ENCODE results near the gene CEP152.
A peak's percentile ranks its signal among the peaks of the same experiment; 100 is the strongest.

CEP152 gene

GRCh38 chr15:48785712-48786111, 25.2 kb downstream of the CEP152 start:
- no peak overlapping the region for H3K9ac ChIP-seq (ENCODE audit: insufficient read length)
- no peak for DNase-seq (ENCODE audit: low read depth, low spot score)
- H3K27ac ChIP-seq, result no peak overlapping the region
- H3K36me3 ChIP-seq (ENCODE audit: insufficient read depth, low read length), result peaks cover 72% of the 10 kb centered on the region
- H3K4me3 ChIP-seq, result no peak overlapping the region
- H3K9me3 ChIP-seq (ENCODE audit: low read depth, low read length), result no peaks in the 10 kb centered on the region
- TF ChIP-seq FOXP2 (optimal IDR thresholded peaks at IDR 0.05; ENCODE audit: control extremely low read depth, extremely low read length, insufficient read depth), result no peak
- TF ChIP-seq EZH2 (IDR thresholded peaks at IDR 0.05), result no peak
- TF ChIP-seq POLR2AphosphoS5 (IDR thresholded peaks at IDR 0.05; ENCODE audit: borderline replicate concordance, low read depth, low read length), result no peak

- DNase-seq (ENCODE audit: low read depth, low spot score), result no peak
- no peak overlapping the region for H3K27ac ChIP-seq
- H3K9me3 ChIP-seq (ENCODE audit: low read depth, low read length), result no peaks in the 10 kb centered on the region
- no peak overlapping the region for H3K9ac ChIP-seq (ENCODE audit: insufficient read length)
- TF ChIP-seq POLR2AphosphoS5 (IDR thresholded peaks at IDR 0.05; ENCODE audit: borderline replicate concordance, low read depth, low read length) (no peak), EZH2 (IDR thresholded peaks at IDR 0.05) (no peak), FOXP2 (optimal IDR thresholded peaks at IDR 0.05; ENCODE audit: control extremely low read depth, extremely low read length, insufficient read depth) (no peak)
- peaks cover 74% of the 10 kb centered on the region for H3K36me3 ChIP-seq (ENCODE audit: insufficient read depth, low read length)
- H3K4me3 ChIP-seq, result no peak overlapping the region
These were observed 25.7 kb downstream of the CEP152 start for GRCh38 chr15:48785195-48785594.

- Histone ChIP-seq H3K9ac (ENCODE audit: insufficient read length) (no peak overlapping the region), H3K4me3 (no peak overlapping the region), H3K27ac (no peak overlapping the region), H3K9me3 (ENCODE audit: low read depth, low read length) (no peaks in the 10 kb centered on the region), H3K36me3 (ENCODE audit: insufficient read depth, low read length) (peaks cover 74% of the 10 kb centered on the region)
- DNase-seq (ENCODE audit: low read depth, low spot score), result no peak
- TF ChIP-seq POLR2AphosphoS5 (IDR thresholded peaks at IDR 0.05; ENCODE audit: borderline replicate concordance, low read depth, low read length) (no peak), FOXP2 (optimal IDR thresholded peaks at IDR 0.05; ENCODE audit: control extremely low read depth, extremely low read length, insufficient read depth) (no peak), EZH2 (IDR thresholded peaks at IDR 0.05) (no peak)
These were observed 26.1 kb downstream of the CEP152 start for GRCh38 chr15:48784756-48785155.

DNA sequence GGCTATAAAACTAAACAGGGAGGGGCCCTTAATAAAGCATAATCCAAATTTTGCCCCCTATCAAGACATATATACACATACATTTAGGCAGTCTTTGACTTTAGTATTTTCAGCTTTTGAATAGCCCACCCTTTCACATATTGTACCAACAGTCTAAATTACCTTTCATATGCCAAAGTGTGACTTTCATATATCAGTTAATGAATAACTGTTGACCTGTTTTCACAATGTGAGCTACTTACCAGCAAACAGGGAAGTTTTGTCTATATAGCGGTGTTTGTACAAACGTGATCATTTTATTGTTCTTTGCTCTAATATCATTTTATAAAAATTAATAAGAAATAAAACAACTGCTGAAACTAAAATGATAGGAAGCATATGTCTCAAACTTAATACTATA, 28.0 kb downstream of the CEP152 start:
- no peak overlapping the region for H3K9ac ChIP-seq (ENCODE audit: insufficient read length)
- H3K27ac ChIP-seq, result no peak overlapping the region
- peaks cover 57% of the 10 kb centered on the region for H3K36me3 ChIP-seq (ENCODE audit: insufficient read depth, low read length)
- TF ChIP-seq EZH2 (IDR thresholded peaks at IDR 0.05) (no peak), POLR2AphosphoS5 (IDR thresholded peaks at IDR 0.05; ENCODE audit: borderline replicate concordance, low read depth, low read length) (no peak), FOXP2 (optimal IDR thresholded peaks at IDR 0.05; ENCODE audit: control extremely low read depth, extremely low read length, insufficient read depth) (no peak)
- no peaks in the 10 kb centered on the region for H3K9me3 ChIP-seq (ENCODE audit: low read depth, low read length)
- no peak for DNase-seq (ENCODE audit: low read depth, low spot score)
- no peak overlapping the region for H3K4me3 ChIP-seq

- H3K27ac ChIP-seq, result no peak overlapping the region
- H3K36me3 ChIP-seq (ENCODE audit: insufficient read depth, low read length), result peaks cover 57% of the 10 kb centered on the region
- no peaks in the 10 kb centered on the region for H3K9me3 ChIP-seq (ENCODE audit: low read depth, low read length)
- H3K9ac ChIP-seq (ENCODE audit: insufficient read length), result no peak overlapping the region
- no peak for TF ChIP-seq EZH2 (IDR thresholded peaks at IDR 0.05)
- no peak overlapping the region for H3K4me3 ChIP-seq
- no peak for DNase-seq (ENCODE audit: low read depth, low spot score)
These were observed 29.3 kb downstream of the CEP152 start for GRCh38 chr15:48781481-48782081.

GRCh38 chr15:48781017-48781416, 29.9 kb downstream of the CEP152 start:
- Histone ChIP-seq H3K4me3 (no peak overlapping the region), H3K9me3 (ENCODE audit: low read depth, low read length) (no peaks in the 10 kb centered on the region), H3K9ac (ENCODE audit: insufficient read length) (no peak overlapping the region), H3K36me3 (ENCODE audit: insufficient read depth, low read length) (peaks cover 57% of the 10 kb centered on the region), H3K27ac (no peak overlapping the region)
- TF ChIP-seq FOXP2 (optimal IDR thresholded peaks at IDR 0.05; ENCODE audit: control extremely low read depth, extremely low read length, insufficient read depth) (no peak), EZH2 (IDR thresholded peaks at IDR 0.05) (no peak), POLR2AphosphoS5 (IDR thresholded peaks at IDR 0.05; ENCODE audit: borderline replicate concordance, low read depth, low read length) (no peak)
- no peak for DNase-seq (ENCODE audit: low read depth, low spot score)

DNA sequence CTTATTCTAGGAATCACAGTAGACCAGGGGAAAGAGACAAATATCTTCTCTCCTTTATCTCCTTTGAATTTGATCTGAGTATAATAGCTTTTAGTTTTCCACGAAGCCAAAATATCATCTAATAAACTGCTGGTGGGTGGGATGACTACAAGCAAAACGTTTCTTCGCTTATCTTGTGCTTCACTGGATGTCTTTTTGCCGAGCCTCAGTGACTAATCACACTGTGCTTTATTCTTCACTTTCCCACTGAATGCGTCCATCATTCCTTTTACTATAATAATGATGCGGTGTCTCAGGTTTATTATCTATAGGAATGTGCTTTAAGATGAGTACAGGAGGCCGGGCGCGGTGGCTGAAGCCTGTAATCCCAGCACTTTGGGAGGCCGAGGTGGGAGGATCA, 32.5 kb downstream of the CEP152 start:
- Histone ChIP-seq H3K36me3 (ENCODE audit: insufficient read depth, low read length) (peaks cover 47% of the 10 kb centered on the region), H3K9me3 (ENCODE audit: low read depth, low read length) (no peaks in the 10 kb centered on the region), H3K9ac (ENCODE audit: insufficient read length) (no peak overlapping the region), H3K4me3 (no peak overlapping the region), H3K27ac (peak overlapping the region; percentile 71; the same call in 1 of the 2 replicates)
- no peak for DNase-seq (ENCODE audit: low read depth, low spot score)
- TF ChIP-seq FOXP2 (optimal IDR thresholded peaks at IDR 0.05; ENCODE audit: control extremely low read depth, extremely low read length, insufficient read depth), result no peak
- TF ChIP-seq POLR2AphosphoS5 (IDR thresholded peaks at IDR 0.05; ENCODE audit: borderline replicate concordance, low read depth, low read length), result no peak
- no peak for TF ChIP-seq EZH2 (IDR thresholded peaks at IDR 0.05)

GRCh38 chr15:48777645-48778330, 33.1 kb downstream of the CEP152 start:
- no peaks in the 10 kb centered on the region for H3K9me3 ChIP-seq (ENCODE audit: low read depth, low read length)
- H3K27ac ChIP-seq, result peak overlapping the region; percentile 71
- H3K4me3 ChIP-seq, result no peak overlapping the region
- no peak overlapping the region for H3K9ac ChIP-seq (ENCODE audit: insufficient read length)
- H3K36me3 ChIP-seq (ENCODE audit: insufficient read depth, low read length), result peaks cover 45% of the 10 kb centered on the region
- no peak for DNase-seq (ENCODE audit: low read depth, low spot score)
- TF ChIP-seq POLR2AphosphoS5 (IDR thresholded peaks at IDR 0.05; ENCODE audit: borderline replicate concordance, low read depth, low read length), result no peak
- no peak for TF ChIP-seq FOXP2 (optimal IDR thresholded peaks at IDR 0.05; ENCODE audit: control extremely low read depth, extremely low read length, insufficient read depth)
- no peak for TF ChIP-seq EZH2 (IDR thresholded peaks at IDR 0.05)

- H3K9ac ChIP-seq (ENCODE audit: insufficient read length), result no peak overlapping the region
- no peak overlapping the region for H3K27ac ChIP-seq
- H3K9me3 ChIP-seq (ENCODE audit: low read depth, low read length), result no peaks in the 10 kb centered on the region
- peaks cover 44% of the 10 kb centered on the region for H3K36me3 ChIP-seq (ENCODE audit: insufficient read depth, low read length)
- peak; percentile 40 for DNase-seq (ENCODE audit: low read depth, low spot score)
- TF ChIP-seq POLR2AphosphoS5 (IDR thresholded peaks at IDR 0.05; ENCODE audit: borderline replicate concordance, low read depth, low read length) (no peak), FOXP2 (optimal IDR thresholded peaks at IDR 0.05; ENCODE audit: control extremely low read depth, extremely low read length, insufficient read depth) (no peak)
- no peak overlapping the region for H3K4me3 ChIP-seq
These were observed 35.3 kb downstream of the CEP152 start for GRCh38 chr15:48775546-48775945.

Data from SK-N-MC (cell line).